ACC112 (cell line): ENCODE data around the gene DMXL2.
A peak's percentile ranks its signal among the peaks of the same experiment; 100 is the strongest.
"Not testable (repeated sequence)": the region's sequence is repeated elsewhere in the genome, so short reads cannot be mapped to it uniquely, and the experiment has no call there.

Experiments
- H2AFZ ChIP-seq: fragments of 200-600 bp; sonication (generic); one replicate; pipeline ENCODE4 v1.6.0; 2017; ENCODE audit warnings: antibody characterized with exemption, low read length; ENCODE audit not compliant: unreplicated experiment
- H3K27ac ChIP-seq: fragments of 200-600 bp; sonication (generic); 2 replicates; pipeline ENCODE4 v1.5.1; 2014; ENCODE audit warnings: low read depth, mild to moderate bottlenecking, antibody characterized with exemption, low read length, moderate library complexity
- H3K27me3 ChIP-seq: fragments of 200-600 bp; sonication (generic); 2 replicates; pipeline ENCODE4 v1.6.1; 2014; ENCODE audit warnings: mild to moderate bottlenecking, antibody characterized with exemption, low read length, moderate library complexity, mixed read lengths; ENCODE audit not compliant: insufficient read depth
- H3K36me3 ChIP-seq: fragments of 200-600 bp; sonication (generic); 2 replicates; pipeline ENCODE4 v1.6.1; 2016; ENCODE audit warnings: mild to moderate bottlenecking, antibody characterized with exemption, low read length, moderate library complexity, mixed read lengths; ENCODE audit not compliant: insufficient read depth
- H3K4me1 ChIP-seq: fragments of 200-600 bp; sonication (generic); one replicate; pipeline ENCODE4 v1.6.1; 2016; ENCODE audit warnings: low read length, mixed read lengths; ENCODE audit not compliant: insufficient read depth, unreplicated experiment, control insufficient read depth
- H3K4me3 ChIP-seq: fragments of 200-600 bp; sonication (generic); 2 replicates; pipeline ENCODE4 v1.5.1; 2014; ENCODE audit warnings: mild to moderate bottlenecking, low read depth, low read length
- H3K79me2 ChIP-seq: fragments of 200-600 bp; sonication (generic); one replicate; pipeline ENCODE4 v1.6.0; 2016; ENCODE audit warnings: low read length; ENCODE audit not compliant: control insufficient read depth, unreplicated experiment, insufficient read depth

The DMXL2 gene

GRCh38 chr15:51623386-51623938, 891 bp upstream of the DMXL2 start:
- peak overlapping the region; percentile 93 for H3K4me3 ChIP-seq
- H3K36me3 ChIP-seq: no peaks in the 10 kb centered on the region
- H3K27me3 ChIP-seq: no peaks in the 10 kb centered on the region
- no peak overlapping the region for H3K27ac ChIP-seq
- peaks cover 15% of the 10 kb centered on the region for H3K4me1 ChIP-seq
- peak overlapping the region; percentile 96 for H2AFZ ChIP-seq
- peaks cover 26% of the 10 kb centered on the region for H3K79me2 ChIP-seq

- H2AFZ ChIP-seq: peak overlapping the region; percentile 96
Observed at GRCh38 chr15:51621936-51622603, 501 bp downstream of the DMXL2 start.

GRCh38 chr15:51621155-51621765, 1.3 kb downstream of the DMXL2 start:
- Histone ChIP-seq H3K36me3 (no peaks in the 10 kb centered on the region), H3K27me3 (no peaks in the 10 kb centered on the region), H2AFZ (peak overlapping the region; percentile 96), H3K27ac (peak overlapping the region; percentile 30; the same call in 1 of the 2 replicates), H3K79me2 (peaks cover 39% of the 10 kb centered on the region), H3K4me3 (peak overlapping the region; percentile 93), H3K4me1 (peaks cover 15% of the 10 kb centered on the region)

More at GRCh38 chr15:51621936-51622603, 501 bp downstream of the DMXL2 start:
- Histone ChIP-seq H3K27ac (peak overlapping the region; percentile 30; the same call in 1 of the 2 replicates), H3K79me2 (peaks cover 36% of the 10 kb centered on the region), H3K27me3 (no peaks in the 10 kb centered on the region), H3K4me3 (peak overlapping the region; percentile 93), H3K36me3 (no peaks in the 10 kb centered on the region), H3K4me1 (peaks cover 15% of the 10 kb centered on the region)

- no peaks in the 10 kb centered on the region for H3K36me3 ChIP-seq
- no peak overlapping the region for H3K27ac ChIP-seq
- H3K27me3 ChIP-seq: no peaks in the 10 kb centered on the region
- peak overlapping the region; percentile 23 for H2AFZ ChIP-seq
- H3K4me1 ChIP-seq: peaks cover 15% of the 10 kb centered on the region
- peaks cover 39% of the 10 kb centered on the region for H3K79me2 ChIP-seq
- H3K4me3 ChIP-seq: peak overlapping the region; percentile 93
Observed at GRCh38 chr15:51620641-51621040, 1.9 kb downstream of the DMXL2 start.

GRCh38 chr15:51620122-51620521, 2.4 kb downstream of the DMXL2 start:
- peak overlapping the region; percentile 93; the same call in 1 of the 2 replicates for H3K4me3 ChIP-seq
- no peak overlapping the region for H2AFZ ChIP-seq
- no peaks in the 10 kb centered on the region for H3K27me3 ChIP-seq
- H3K27ac ChIP-seq: no peak overlapping the region
- peaks cover 39% of the 10 kb centered on the region for H3K79me2 ChIP-seq
- peaks cover 15% of the 10 kb centered on the region for H3K4me1 ChIP-seq
- 0 out of 2 replicates have a peak, but pooled peaks cover 4% of the 10 kb centered on the region for H3K36me3 ChIP-seq

GRCh38 chr15:51619331-51620035, 3.1 kb downstream of the DMXL2 start:
- Histone ChIP-seq H2AFZ (no peak overlapping the region), H3K27me3 (no peaks in the 10 kb centered on the region), H3K27ac (no peak overlapping the region), H3K4me1 (peaks cover 15% of the 10 kb centered on the region), H3K4me3 (no peak overlapping the region), H3K36me3 (0 out of 2 replicates have a peak, but pooled peaks cover 4% of the 10 kb centered on the region), H3K79me2 (peaks cover 39% of the 10 kb centered on the region)

- Histone ChIP-seq H3K4me3 (no peak overlapping the region), H3K27ac (no peak overlapping the region), H2AFZ (no peak overlapping the region), H3K79me2 (peaks cover 39% of the 10 kb centered on the region), H3K27me3 (no peaks in the 10 kb centered on the region), H3K36me3 (peaks cover 4% of the 10 kb centered on the region; the same call in 1 of the 2 replicates), H3K4me1 (peaks cover 10% of the 10 kb centered on the region)
Observed at GRCh38 chr15:51617886-51618285, 4.7 kb downstream of the DMXL2 start.

GRCh38 chr15:51613951-51614350, 8.6 kb downstream of the DMXL2 start:
- Histone ChIP-seq H3K4me1 (no peaks in the 10 kb centered on the region), H3K79me2 (peaks cover 16% of the 10 kb centered on the region), H2AFZ (no peak overlapping the region), H3K4me3 (no peak overlapping the region), H3K27ac (no peak overlapping the region), H3K36me3 (peaks cover 4% of the 10 kb centered on the region; the same call in 1 of the 2 replicates), H3K27me3 (no peaks in the 10 kb centered on the region)

- H2AFZ ChIP-seq, H3K4me3 ChIP-seq, H3K27me3 ChIP-seq, H3K4me1 ChIP-seq, H3K36me3 ChIP-seq, H3K27ac ChIP-seq: not testable (repeated sequence)
- H3K79me2 ChIP-seq: peaks cover 12% of the 10 kb centered on the region
Observed at GRCh38 chr15:51612669-51613068, 9.9 kb downstream of the DMXL2 start.

GRCh38 chr15:51603462-51603948, 19.1 kb downstream of the DMXL2 start:
- H3K79me2 ChIP-seq: peaks cover 24% of the 10 kb centered on the region
- H2AFZ ChIP-seq, H3K27me3 ChIP-seq, H3K27ac ChIP-seq, H3K4me1 ChIP-seq, H3K4me3 ChIP-seq, H3K36me3 ChIP-seq: not testable (repeated sequence)
